Activated CD8-positive, alpha-beta memory T cell treated with anti-CD3 and anti-CD28 coated beads, Interleukin-2, amount 50 U/mL, for 48 hours (primary cell): ENCODE data around the gene RASSF10.

Experiments used
- DNase-seq: peaks from one replicate; pipeline ENCODE4 v3.0.0-alpha.2; 2020

RASSF10 gene

GRCh38 chr11:13008625-13009475, at the start of gene RASSF10:
Gene RASSF10, plus strand, starts transcription at chr11:13009316. Its CDS starts 261 bp downstream, at chr11:13009577.
- peak; percentile 57 for DNase-seq

GRCh38 chr11:12961615-12962014, 47.5 kb upstream of the RASSF10 start:
- DNase-seq, result no peak

- no peak for DNase-seq
Observed at GRCh38 chr11:12962306-12962705, 46.8 kb upstream of the RASSF10 start.

DNA sequence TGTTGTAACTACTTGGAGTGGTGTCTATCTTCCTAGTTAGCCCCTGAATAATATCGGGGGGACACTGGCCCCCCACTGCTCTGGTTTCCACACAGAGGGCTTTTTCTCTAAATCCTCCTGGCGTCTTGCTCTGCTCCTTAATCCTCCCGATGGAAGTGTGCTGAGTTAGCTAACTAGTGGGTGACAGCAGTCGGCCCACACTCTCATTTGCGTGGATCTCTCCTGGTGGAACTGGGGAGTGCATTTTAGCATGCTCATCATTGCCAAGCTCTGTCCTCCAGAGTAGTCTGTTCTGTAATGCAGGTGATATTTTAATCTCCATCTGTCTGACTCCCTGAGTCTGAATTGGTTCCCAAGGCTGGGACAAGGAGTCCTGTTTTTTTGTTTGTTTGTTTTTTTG, 46.1 kb upstream of the RASSF10 start:
- no peak for DNase-seq

DNA sequence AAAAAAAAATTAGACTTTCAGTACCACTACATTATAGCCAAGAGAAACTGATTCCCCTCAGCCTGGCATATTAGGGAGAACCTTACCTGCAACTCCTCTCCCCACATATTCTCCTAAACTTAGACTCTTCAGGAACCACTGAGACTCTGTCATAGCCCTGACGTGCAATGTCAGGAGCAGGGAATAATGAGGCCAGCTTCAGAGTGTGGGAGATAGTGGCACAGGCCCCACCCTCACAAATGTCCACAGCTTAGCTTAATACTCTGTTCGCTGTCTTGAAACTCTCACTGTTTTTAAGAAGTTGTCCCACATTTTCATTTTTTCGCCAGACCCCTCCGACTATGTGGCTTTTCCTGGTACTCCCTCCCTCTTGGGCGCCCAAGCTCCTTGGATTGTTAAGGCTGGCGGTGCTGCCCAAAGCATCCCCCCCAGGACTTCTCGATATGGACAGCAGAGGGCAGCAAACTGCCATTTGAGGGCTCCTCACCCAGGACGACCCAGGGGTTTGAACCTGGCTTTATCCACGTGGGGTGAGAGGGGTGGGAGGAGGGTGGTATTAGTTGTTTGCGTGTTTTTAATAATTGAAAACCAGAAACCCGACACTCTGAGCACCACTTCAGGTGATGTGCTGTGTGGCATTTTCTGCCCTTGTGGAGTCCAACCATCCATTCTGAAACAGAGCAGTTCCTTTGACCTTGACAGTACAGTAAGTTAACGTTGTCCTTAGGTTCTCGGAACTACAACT, 45.2 kb upstream of the RASSF10 start:
- DNase-seq, result peak; percentile 81

DNA sequence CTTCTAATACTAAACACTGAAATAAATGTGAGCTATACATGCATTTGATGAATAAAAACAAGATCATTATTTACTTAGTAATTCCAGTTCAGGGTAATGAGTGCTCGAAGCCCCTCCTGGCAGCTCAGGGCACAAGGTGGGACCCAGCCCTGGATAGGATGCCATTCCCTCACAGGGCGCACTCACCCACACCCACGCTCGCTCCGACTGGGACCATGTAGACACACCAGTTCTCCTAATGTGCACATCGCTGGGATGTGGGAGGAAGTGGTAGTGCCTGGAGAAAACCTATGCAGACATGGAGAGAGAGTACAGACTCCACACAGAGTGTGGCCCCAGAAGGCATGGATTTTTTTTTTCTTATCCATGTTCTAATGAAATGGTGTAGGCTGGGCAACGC, 44.5 kb upstream of the RASSF10 start:
- DNase-seq, result no peak

DNA sequence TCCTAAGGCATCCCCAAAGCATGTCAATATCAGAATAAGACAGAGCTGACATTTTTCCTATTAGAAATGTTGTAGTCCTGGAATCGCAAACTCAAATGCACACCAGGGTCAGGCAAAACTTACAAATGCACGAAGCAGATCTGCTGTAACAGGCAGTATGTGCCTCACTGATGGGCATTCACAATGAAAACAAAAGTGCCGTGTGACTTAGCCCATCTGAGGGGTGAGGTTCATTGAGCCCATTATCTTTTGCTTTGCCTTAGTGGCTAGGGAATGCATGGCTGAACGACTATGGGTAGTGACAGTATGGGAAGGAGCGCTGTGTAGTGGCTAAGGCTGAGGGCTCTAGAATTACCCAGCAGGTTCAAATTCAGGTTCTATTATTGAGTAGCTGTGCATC, 43.1 kb upstream of the RASSF10 start:
- DNase-seq, result no peak

GRCh38 chr11:12968101-12968500, 41.0 kb upstream of the RASSF10 start:
- no peak for DNase-seq

DNA sequence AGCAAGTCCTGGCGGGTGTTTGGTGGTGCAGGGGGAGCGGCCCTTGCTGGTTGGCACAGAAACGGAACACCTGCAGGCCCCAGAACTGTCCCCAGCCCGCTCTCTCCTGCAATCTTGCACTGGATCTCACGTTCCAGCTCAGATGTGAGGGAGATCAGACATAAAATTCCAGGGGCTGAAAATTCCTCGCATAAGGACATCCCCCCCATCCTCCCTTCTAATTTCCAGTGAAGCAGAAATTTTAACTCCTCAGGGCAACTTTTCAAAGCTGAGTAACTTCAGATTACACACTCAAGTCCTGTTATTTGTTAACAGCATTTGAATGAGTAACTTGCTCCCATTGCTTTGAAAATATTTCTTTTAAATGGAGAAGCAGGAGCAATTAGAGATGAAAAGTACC, 40.3 kb upstream of the RASSF10 start:
- DNase-seq, result no peak

DNA sequence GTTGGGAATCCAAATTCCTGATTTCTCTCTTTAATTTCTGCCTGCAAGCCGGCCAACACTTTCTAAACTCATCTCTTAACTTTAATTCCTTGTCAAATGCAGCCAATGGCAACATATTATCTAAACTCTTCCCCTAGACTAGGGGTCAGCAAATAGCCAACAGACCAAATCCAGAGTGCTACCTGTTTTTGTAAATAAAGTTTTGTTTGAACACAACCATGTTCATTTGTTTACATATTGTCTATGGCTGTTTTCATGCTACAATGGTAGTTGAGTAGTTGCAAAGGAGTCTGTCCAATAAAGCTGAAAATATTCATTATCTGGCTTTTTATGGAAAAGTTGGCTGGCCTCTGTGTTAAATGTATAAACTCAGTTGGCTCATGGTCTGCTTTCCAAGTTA, 37.2 kb upstream of the RASSF10 start:
- DNase-seq, result no peak

DNA sequence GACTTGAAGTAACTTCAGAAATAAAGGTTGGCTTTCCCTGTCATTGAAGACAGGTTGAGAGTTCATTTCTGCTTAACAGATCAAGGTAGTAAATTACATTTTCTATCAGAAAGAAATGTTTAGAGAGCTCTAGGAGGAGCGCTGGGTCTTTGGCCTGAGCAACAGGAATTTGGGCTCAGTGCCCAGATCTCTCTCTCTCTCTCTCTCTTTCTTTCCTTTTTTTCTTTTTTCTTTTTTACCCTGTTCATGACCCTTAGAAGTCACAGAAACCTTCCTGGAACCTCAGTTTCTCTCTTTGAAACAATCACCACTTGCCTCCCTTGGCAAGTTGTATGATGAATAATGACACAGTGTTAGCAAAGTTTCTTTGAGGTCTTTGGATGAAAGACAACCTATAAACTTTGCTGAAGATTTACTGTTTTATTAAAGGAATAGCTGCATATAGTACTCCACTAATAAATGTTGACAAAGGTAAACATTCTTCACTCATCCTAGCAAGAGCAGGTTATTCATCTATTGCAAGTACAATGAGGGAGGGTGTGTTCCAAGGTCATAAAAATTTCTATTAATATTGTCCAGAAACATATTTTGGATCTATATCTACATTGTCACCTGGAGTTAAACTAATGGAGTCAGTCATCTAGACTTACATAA, 35.5 kb upstream of the RASSF10 start:
- no peak for DNase-seq

DNA sequence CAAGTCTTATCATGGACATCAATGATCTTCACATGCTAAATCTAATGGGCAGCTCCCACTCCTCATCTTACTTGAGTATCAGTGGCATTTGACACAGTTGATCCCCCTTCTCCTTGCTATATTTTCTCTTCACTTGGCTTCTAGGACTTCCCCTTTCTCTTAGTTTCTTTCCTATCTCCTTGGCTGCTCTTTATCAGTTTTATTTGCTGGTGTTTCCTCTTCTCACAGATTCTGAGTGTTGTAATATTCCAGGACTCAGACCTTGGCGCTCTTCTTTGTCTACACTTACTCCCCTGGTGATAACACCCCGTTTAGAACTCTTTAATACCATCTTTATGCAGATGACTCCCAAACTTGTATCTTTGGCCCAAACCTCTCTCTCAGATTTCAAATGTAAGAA, 33.9 kb upstream of the RASSF10 start:
- DNase-seq, result no peak

- DNase-seq, result no peak
Observed at GRCh38 chr11:12979928-12980689, 29.0 kb upstream of the RASSF10 start.

DNA sequence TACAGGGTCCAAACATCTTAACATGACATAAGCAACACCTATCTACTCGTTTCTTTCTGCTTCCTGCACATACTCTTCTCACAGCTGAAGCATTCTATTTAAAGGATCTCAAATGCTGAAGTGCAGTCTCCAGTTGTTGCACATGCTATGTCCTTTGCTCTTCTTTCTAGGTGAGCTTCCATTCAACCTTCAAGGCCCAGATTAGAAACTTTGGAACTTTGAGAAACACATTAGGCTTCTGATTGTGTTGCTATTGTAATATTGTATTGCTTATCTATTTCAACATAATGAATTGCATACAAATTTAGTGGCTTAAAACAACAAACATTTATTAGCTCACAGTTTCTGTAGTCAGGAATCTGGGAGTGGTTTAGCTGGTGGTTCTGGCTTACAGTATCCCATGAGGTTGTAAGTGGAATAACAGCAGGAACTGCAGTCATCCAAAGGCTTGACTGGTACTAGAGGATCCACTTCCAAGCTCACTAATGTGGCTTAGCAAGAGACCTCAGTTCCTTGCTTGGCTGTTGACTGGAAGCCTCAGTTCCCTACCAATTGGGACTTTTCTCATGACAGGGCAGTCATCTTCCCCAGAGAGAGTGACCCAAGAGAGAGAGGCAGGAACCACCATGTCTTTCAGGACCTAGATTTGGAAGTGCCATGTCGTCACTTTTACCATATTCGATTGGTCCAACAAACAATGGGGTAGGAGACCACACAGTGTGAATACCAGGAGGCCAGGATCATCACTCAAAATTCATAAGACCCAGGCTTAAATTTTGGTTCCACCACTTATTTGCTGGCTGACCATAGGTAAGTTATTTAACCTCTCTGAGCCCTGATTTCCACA, 27.2 kb upstream of the RASSF10 start:
- DNase-seq, result no peak

DNA sequence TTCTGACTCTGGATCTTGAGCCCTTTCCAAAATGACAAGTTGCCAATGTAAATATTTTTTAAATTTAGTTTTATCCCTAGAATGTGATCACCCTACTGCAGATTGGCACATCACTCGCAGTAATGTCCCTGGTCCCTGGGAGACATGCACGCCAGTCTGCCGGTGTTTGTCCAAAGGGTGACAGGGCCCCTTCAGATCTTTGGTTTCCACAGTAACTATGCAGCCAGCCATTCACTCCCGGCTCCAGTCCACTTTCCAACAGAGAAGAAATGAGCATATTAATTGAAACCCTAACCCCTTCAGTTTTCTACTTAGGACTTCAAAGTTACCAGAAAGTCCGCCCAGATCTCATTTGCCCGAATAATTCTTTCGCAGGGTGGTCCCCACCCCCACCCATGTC, 25.8 kb upstream of the RASSF10 start:
- no peak for DNase-seq

DNA sequence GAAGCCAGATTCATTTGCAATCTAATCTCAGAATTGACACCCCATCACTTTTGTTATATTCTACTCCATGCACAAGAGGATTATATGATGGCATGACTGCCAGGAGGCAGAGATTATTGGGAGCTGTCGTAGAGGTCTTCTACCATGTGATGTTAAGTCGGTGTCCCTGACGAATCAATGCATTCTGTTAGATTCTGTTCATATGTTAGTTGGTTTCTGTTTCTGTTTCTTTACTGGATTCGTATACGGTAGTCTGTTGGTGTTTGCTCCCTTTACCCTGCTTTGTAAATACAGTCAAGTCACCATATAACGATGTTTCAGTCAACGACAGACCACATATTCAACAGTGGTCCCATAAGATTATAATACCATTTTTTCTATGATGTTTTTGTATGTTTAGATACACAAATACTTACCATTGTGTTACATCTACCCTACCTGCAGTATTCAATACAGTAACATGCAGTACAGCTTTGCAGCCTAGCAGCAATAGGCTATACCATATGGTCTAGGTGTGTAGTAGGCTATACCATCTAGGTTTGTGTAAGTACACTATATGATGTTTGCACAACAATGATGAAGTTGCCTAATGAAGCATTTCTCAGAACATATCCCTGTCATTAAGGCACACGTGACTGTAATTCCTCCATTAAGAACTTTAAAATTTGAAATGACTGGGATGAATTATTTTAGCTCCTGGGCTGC, 22.8 kb upstream of the RASSF10 start:
- no peak for DNase-seq

DNA sequence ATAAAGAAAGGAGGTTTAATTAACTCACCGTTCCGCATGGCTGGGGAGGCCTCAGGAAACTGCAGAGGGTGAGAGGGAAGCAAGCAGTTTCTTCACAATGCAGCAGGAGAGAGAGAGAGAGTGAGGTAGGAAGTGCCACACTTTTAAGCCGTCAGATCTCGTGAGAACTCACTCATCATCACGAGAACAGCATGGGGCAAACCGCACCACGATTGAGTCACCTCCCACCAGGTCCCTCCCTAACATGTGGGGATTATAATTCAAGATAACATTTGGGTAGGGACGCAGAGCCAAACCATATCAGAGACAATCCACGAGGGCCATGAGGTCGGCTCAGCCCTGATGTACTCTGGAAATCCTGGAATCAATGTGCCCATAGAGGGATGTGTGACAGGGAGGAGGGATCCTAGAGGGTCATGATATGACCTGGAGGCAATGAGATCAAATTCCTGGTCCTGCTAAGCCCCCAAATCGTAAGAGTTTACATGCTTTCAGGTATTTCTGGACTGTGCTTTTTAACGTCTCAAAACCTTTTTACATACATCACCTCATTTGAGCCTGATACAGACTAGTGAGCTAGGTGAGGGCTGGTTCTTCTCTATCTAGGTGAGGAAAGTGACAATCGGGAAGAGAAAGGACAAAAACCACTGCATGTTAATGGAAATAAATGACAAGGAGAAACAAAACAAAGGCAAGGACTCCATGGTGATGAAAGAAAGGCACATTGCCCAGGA, 19.5 kb upstream of the RASSF10 start:
- DNase-seq, result no peak

DNA sequence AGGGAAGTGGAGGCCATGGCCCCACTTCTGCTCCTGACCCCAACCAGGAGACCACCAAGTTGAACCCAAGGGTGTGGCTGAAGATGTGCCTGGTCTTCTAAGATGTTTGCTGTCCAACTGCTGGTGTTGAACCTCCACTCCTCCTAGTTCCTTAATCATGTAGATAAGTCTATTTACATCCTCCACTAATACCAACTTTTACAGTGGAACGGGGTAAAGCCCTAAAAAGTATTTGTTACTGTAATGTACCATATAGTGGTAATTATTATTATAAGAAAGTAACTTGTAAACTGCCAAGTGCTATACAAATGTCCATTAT, 19.0 kb upstream of the RASSF10 start:
- no peak for DNase-seq

DNA sequence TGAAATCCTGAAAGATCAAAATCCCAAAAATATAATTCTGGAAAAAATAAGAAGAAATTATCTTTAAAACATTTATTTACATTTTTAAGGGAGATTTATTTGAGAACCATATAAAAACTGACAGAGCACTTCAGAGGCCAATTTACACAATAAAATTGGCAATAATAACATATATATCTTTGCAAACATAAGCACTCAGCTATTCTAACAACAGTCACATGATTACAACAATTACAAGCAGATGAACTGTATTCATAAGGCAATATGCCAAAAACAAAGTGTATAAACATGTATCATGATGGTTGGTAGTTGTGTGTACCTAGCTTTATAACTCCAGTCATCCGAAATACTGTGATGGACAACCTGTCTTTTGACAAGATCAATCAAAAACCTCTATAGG, 17.7 kb upstream of the RASSF10 start:
- no peak for DNase-seq

- no peak for DNase-seq
Observed at GRCh38 chr11:12993626-12994025, 15.5 kb upstream of the RASSF10 start.

- DNase-seq, result no peak
Observed at GRCh38 chr11:12994476-12994875, 14.6 kb upstream of the RASSF10 start.
